HG03520 (cell line): ENCODE data around the gene NXPH1.

Experiments used
- ATAC-seq: cut with Tn5 transposase; IDR thresholded peaks from one replicate; pipeline ENCODE4 v1.9.1; 2021; ENCODE audit warnings: mild to moderate bottlenecking, moderate library complexity; ENCODE audit not compliant: unreplicated experiment

The NXPH1 gene

GRCh38 chr7:8491544-8492489, 58.4 kb downstream of the NXPH1 start:
- no peak for ATAC-seq

- no peak for ATAC-seq
Observed at GRCh38 chr7:8499128-8499527, 65.7 kb downstream of the NXPH1 start.

GRCh38 chr7:8500286-8500685, 66.9 kb downstream of the NXPH1 start:
- no peak for ATAC-seq

GRCh38 chr7:8507566-8507965, 74.2 kb downstream of the NXPH1 start:
- ATAC-seq: no peak

- no peak for ATAC-seq
Observed at GRCh38 chr7:8509621-8510020, 76.2 kb downstream of the NXPH1 start.

GRCh38 chr7:8511855-8512254, 78.4 kb downstream of the NXPH1 start:
- no peak for ATAC-seq

- ATAC-seq: no peak
Observed at GRCh38 chr7:8514781-8515519, 81.5 kb downstream of the NXPH1 start.

- ATAC-seq: no peak
Observed at GRCh38 chr7:8515640-8516185, 82.3 kb downstream of the NXPH1 start.

- no peak for ATAC-seq
Observed at GRCh38 chr7:8516976-8517375, 83.6 kb downstream of the NXPH1 start.

- no peak for ATAC-seq
Observed at GRCh38 chr7:8528311-8528710, 94.9 kb downstream of the NXPH1 start.

- no peak for ATAC-seq
Observed at GRCh38 chr7:8531991-8532515, 98.6 kb downstream of the NXPH1 start.

- peak; percentile 91 for ATAC-seq
Observed at GRCh38 chr7:8536431-8536830, 103.0 kb downstream of the NXPH1 start.

- no peak for ATAC-seq
Observed at GRCh38 chr7:8549046-8549445, 115.6 kb downstream of the NXPH1 start.

- no peak for ATAC-seq
Observed at GRCh38 chr7:8560501-8560900, 127.1 kb downstream of the NXPH1 start.

- ATAC-seq: no peak
Observed at GRCh38 chr7:8561449-8561848, 128.0 kb downstream of the NXPH1 start.

GRCh38 chr7:8564281-8564680, 130.9 kb downstream of the NXPH1 start:
- ATAC-seq: no peak

GRCh38 chr7:8566016-8566415, 132.6 kb downstream of the NXPH1 start:
- ATAC-seq: no peak

GRCh38 chr7:8567626-8568025, 134.2 kb downstream of the NXPH1 start:
- no peak for ATAC-seq

- ATAC-seq: no peak
Observed at GRCh38 chr7:8579661-8580194, 146.3 kb downstream of the NXPH1 start.

- no peak for ATAC-seq
Observed at GRCh38 chr7:8581842-8582241, 148.4 kb downstream of the NXPH1 start.

GRCh38 chr7:8582728-8583127, 149.3 kb downstream of the NXPH1 start:
- no peak for ATAC-seq
